ENCODE measurements around the gene TMBIM1.
A peak's percentile ranks its signal among the peaks of the same experiment; 100 is the strongest.

The TMBIM1 gene

GRCh38 chr2:218292048-218293014 lies at the start of gene TMBIM1:
Gene TMBIM1 (minus strand): TSS chr2:218292503. CDS start chr2:218282141, 10,362 bp downstream.
- Histone ChIP-seq H3K4me3 (peak within 1 kb of the TSS; percentile 92), H3K27ac (peak within 1 kb of the TSS; percentile 97 to 98)
- DNase-seq (ENCODE audit: low spot score): peak; percentile 89
- peak; percentile 96 for TF ChIP-seq CTCF (IDR thresholded peaks at IDR 0.05)

GRCh38 chr2:218341381-218341780 lies 49.1 kb upstream of the TMBIM1 start:
- no peak for DNase-seq (ENCODE audit: low spot score)
- TF ChIP-seq CTCF (IDR thresholded peaks at IDR 0.05): no peak
- no peak overlapping the region for H3K27ac ChIP-seq
- no peak overlapping the region for H3K4me3 ChIP-seq

- no peak overlapping the region for H3K4me3 ChIP-seq
- DNase-seq (ENCODE audit: low spot score): no peak
- no peak overlapping the region for H3K27ac ChIP-seq
- TF ChIP-seq CTCF (IDR thresholded peaks at IDR 0.05): no peak
Measured at GRCh38 chr2:218340656-218341055, 48.4 kb upstream of the TMBIM1 start.

GRCh38 chr2:218334531-218334930 lies 42.2 kb upstream of the TMBIM1 start:
- no peak overlapping the region for H3K27ac ChIP-seq
- H3K4me3 ChIP-seq: no peak overlapping the region
- no peak for DNase-seq (ENCODE audit: low spot score)
- TF ChIP-seq CTCF (IDR thresholded peaks at IDR 0.05): no peak

- Histone ChIP-seq H3K4me3 (no peak overlapping the region), H3K27ac (peak overlapping the region in 1 of 2 donors; percentile 70)
- DNase-seq (ENCODE audit: low spot score): no peak
- no peak for TF ChIP-seq CTCF (IDR thresholded peaks at IDR 0.05)
Measured at GRCh38 chr2:218332920-218333645, 40.8 kb upstream of the TMBIM1 start.

GRCh38 chr2:218332288-218332687 lies 40.0 kb upstream of the TMBIM1 start:
- H3K27ac ChIP-seq: peak overlapping the region in 1 of 2 donors; percentile 70
- DNase-seq (ENCODE audit: low spot score): no peak
- TF ChIP-seq CTCF (IDR thresholded peaks at IDR 0.05): no peak
- H3K4me3 ChIP-seq: no peak overlapping the region
